ENCODE data around the gene SACS.

SACS gene, protein sequence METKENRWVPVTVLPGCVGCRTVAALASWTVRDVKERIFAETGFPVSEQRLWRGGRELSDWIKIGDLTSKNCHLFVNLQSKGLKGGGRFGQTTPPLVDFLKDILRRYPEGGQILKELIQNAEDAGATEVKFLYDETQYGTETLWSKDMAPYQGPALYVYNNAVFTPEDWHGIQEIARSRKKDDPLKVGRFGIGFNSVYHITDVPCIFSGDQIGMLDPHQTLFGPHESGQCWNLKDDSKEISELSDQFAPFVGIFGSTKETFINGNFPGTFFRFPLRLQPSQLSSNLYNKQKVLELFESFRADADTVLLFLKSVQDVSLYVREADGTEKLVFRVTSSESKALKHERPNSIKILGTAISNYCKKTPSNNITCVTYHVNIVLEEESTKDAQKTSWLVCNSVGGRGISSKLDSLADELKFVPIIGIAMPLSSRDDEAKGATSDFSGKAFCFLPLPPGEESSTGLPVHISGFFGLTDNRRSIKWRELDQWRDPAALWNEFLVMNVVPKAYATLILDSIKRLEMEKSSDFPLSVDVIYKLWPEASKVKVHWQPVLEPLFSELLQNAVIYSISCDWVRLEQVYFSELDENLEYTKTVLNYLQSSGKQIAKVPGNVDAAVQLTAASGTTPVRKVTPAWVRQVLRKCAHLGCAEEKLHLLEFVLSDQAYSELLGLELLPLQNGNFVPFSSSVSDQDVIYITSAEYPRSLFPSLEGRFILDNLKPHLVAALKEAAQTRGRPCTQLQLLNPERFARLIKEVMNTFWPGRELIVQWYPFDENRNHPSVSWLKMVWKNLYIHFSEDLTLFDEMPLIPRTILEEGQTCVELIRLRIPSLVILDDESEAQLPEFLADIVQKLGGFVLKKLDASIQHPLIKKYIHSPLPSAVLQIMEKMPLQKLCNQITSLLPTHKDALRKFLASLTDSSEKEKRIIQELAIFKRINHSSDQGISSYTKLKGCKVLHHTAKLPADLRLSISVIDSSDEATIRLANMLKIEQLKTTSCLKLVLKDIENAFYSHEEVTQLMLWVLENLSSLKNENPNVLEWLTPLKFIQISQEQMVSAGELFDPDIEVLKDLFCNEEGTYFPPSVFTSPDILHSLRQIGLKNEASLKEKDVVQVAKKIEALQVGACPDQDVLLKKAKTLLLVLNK (N-terminal part only)

DNA sequence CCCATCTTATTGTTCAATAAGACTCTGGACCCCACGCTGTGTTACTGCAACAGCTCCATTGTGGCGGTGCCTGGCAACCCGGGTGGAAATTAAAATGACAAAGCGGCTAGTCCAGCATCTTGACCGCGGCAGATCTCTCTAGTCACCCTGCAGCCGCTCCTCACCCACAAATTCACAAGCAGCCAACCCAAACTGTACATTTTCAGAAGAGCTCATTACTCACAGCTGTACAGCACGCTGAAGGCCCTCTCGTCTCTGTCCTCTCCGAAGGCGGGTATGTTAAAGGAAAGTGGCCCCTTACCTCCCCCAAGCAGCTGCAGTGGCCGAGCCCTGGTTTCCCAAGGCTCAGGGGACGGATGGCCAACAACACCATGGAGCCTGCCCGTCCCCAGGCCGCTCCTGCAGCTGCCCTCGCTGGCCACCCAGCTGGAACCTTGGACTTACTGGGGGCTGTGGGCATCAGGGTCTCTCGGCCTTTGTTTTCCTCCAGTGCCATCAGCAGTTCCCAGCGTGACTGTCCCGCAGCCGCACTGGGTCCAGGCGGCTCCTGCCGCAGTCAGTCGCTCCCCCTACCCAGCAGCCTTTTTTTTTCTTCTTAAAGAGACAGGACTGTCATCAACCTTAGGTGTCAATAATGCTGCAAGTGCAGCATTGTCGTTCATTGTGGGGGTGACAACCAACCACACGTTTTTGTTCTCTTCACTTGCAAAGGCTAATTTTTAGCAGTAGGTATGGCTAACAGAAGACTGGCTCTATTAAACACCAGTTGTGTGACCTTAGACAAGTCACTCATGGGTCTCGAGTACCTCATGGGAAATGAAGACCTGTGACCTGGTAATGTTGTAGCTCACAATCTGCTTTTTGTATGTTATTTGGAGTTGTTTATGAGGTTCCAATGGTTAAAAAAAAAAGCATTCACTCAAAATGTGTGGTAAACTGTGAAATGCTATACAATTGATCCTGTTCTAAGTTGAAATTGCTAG lies at the start of gene SACS:
Gene SACS, minus strand, starts transcription at position 532 of the 983 bp plus-strand sequence. CDS start 22,463 bp downstream, outside the sequence.
- no peak for DNase-seq (ENCODE audit: low read depth in 2 of 2)

DNA sequence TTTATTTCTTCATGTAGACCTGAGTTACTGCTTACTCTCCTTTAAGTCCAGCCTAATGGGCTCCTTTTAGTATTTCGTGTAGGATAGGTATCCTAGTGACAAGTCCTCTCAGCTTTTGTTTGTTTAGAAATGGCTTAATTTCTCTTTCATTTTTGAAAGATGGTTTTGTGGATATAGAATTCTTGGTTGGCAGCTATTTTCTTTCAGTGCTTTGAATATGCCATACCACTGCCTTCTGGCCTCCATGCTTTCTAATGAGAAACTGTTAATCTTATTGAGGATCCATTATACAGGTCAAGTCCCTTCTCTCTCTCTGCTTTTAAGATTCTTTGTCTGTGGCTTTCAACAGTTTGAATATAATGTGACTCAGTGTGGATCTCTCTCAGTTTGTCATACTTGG lies 46.8 kb upstream of the SACS start:
- DNase-seq (ENCODE audit: low read depth in 2 of 2), result no peak

DNA sequence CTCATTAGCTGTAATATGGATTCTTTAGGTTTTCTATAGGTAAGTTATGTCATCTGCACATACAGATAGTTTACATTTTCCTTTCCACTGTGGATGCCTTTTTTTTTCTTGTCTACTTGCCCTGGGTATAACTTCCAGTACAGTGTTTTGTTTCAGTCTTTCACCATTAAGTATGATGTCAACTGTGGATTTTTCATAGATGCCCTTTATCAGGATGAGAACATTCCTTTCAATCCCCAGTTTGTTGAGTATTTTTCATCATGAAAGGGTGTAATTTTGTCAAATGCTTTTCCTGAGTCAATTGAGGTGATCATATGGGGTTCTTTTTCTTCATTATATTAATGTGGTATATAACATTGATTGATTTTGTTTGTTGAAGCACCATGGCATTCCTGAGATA lies 43.6 kb upstream of the SACS start:
- no peak for DNase-seq (ENCODE audit: low read depth in 2 of 2)

DNA sequence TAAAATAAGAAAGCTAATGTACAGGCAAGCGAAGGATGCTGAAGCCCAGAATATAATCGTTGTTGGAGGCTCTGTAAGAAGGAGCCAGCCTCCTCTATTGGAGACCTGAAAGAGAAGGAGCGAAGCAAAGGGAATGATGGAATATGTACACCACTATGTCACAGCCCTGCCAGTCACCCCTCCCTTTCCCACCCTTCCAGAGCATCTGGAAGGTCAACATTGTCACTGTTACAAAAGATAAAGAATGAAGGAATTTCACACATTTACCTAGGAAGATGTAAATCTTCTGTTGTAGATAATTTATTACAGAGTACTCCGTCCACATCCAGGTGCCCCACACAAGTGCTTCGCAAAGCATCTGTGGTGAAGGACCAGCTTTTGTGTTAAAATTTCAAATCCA lies 39.7 kb upstream of the SACS start:
- no peak for DNase-seq (ENCODE audit: low read depth in 2 of 2)

DNA sequence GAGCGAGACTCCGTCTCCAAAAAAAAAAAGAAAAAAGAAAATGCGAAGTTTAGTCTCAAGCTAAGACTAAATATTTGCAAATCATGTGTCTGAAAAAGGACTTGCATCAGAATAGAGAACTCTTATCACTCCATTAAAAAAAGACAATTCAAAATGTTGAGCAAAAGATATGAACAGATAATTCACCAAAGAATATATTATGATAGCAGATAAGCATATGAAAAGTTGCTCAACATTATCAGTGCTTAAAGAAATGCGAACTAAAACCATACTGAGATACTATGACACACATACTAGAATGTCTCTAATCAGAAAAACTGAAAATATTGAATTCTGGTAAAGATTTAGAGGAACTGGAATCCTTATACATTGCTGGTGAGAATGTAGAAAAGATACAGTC lies 38.7 kb upstream of the SACS start:
- DNase-seq (ENCODE audit: low read depth in 2 of 2), result no peak

DNA sequence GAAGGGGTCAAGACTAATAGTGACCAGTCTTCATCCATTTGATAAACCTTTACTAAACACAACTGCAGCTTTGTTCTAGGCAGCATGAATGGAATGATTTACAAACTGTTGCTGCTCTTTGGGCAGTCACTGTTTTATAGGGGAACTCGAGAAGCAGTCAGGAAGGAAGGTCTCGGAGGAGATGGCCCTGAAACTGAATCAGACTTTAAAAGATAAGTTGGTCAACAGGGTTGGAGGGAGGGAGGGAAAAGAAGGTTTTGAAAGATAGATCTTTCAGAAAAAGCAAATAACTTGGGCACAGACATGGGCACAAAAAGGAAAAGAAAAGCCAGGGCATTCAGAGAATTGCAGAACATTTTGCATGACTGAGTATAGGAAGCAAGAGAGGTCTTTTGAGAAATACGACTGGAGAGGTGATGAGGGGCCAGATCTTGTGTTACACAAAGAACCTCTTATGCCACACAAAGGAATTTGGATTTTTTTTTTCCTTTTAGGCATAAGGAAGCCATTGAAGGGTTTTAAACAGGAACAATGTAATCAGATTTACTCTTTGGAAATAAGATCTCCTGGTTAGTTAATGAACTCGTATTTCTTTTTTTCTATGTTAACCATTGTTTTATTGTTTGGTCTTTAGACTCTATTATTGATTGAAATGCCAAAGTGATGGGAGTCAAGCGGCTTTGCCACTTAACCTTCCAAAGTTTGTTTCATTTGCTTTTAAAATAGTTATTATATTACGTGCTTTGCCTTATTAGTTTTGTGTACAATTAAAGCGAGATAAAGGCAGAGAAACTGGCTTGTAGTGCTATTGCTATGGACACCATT lies 37.5 kb upstream of the SACS start:
- no peak for DNase-seq (ENCODE audit: low read depth in 2 of 2)

DNA sequence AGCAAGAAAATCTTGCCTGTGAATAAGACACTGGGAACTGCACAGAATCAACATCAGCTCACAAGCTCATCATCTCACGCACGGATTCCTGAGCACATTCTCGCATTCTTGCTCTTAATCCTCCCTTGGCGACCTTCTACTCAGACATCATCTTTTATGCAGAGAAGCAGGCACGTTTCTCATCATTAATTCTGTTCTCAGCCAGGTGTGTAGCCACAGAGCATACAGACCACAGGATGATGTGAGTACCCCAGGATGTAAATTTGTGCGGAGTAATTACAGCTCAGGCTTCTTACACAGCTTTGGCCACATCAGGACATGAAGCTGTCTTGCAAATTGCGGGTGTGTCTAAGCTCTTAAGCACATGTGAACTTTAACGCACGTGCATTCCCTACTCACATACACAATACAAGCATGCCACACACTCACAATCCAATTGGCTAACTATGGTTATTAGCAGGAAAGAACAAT lies 36.5 kb upstream of the SACS start:
- no peak for DNase-seq (ENCODE audit: low read depth in 2 of 2)

DNA sequence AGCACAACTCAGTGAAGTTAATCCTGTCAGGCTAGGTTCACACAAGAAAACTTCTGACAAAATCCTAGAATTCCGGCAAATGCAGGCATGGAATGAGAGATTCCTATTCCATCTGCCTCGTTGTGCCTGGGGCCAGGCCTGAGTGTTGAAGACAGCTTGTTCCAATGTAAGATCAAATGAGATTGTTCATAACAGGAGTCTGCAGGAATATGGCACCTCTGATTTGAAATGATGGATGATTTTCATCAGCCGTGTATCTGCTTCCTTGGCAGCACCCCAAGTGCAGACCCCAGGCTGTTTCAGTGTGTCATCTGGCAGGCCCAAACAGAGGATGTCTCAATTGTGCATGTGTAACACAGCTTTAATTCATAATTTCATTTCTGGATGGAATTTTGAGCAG lies 35.3 kb upstream of the SACS start:
- DNase-seq (ENCODE audit: low read depth in 2 of 2), result no peak

DNA sequence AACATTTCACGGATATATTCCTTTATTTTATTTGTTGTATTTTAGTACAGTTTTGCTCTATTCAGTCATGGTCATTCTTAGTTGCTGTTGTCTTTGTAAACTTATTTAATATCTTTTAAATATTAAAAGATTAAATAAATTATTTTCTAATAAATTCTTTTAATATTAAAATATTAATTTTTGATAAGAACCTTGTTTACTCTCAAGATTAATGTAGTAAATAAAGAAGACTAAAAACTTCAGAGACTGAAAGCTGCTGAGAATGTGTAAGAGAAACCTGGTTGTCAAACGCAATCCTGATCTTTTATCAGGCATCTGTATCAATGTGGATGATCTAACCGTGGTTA lies 34.4 kb upstream of the SACS start:
- DNase-seq (ENCODE audit: low read depth in 2 of 2), result no peak

DNA sequence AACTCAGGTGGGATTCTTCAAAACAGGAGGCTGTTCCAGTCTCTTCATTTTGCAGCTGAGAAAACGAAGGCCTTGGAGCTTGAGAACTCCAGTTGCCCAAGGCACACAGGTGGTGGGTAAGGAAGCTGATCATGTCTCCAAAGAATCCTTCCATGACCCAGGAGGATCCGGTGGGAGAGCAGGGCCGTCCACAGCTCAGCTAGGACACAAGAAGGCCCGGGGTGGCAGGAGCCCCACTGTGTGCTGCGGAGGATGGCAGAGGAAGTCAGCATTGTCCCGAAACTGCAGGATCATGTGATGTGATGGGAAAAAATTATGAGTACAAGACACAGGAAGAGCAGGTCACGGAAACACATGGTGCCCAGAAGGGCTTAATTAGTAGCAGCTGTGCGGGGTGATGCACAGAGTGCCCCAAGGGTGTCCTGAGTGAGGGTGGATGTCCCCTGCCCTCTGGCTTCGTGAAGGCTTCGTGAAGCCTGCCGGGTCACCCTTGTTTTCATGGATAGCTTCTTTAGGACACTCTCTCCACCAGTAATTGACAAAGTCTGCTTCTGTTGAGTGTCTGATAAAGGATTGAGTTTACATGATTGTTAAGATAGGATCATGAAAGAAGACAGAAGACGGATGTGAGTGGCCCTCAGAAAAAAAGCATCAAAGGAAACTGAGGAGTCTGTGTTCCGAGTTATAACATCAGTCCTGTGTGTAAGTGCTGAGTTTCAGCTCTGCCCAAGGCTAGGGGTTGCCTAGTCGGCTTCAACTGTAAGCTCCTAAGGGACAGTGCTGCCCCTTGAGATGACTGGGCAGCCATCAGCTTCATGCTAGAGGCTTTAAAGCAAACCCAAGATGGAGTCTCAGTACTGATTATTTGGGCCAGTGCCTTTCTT lies 33.8 kb upstream of the SACS start:
- no peak for DNase-seq (ENCODE audit: low read depth in 2 of 2)

DNA sequence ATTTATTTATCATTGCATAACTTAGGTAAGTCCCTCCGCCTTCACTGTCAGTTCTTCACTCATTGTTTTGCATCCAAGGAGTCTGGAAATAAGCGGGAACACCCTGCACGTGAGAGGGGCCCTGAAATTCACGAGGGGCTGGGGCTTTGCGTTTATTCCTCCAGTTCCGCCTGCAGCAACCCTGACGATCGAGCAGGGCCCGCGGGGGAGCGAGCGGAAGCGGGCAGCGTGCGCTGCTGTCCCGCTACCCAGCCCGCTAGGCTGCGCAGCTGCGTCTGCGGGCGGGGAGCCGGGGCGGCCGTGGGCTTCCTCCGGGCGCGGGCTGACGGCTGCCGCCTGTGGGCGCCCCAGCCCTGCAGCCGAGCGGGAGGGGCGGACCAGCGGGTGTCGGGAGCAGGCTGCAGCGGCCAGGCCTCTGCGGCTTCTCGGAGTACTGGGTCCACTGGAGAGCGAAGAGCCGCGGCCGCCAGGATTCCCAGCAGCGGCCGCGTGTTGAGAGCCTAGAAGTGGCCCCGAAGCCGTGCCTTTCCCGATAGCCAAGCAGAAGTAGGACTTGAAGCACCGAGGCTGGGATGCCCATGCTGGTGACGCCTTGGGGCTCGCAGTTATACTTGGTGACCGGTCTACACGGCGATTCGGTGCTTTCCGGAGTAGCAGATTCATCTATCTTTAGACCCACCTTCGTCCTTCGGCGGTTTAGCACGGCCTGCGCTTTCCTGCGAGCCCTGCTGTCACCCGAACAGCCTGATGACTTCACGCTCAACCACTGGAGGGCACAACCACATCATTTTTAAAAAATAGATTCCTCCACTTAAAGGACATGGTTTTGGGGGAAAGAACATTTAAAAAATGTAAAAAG lies 32.9 kb upstream of the SACS start:
- peak; percentile 29 to 47 for DNase-seq (ENCODE audit: low read depth in 2 of 2)

DNA sequence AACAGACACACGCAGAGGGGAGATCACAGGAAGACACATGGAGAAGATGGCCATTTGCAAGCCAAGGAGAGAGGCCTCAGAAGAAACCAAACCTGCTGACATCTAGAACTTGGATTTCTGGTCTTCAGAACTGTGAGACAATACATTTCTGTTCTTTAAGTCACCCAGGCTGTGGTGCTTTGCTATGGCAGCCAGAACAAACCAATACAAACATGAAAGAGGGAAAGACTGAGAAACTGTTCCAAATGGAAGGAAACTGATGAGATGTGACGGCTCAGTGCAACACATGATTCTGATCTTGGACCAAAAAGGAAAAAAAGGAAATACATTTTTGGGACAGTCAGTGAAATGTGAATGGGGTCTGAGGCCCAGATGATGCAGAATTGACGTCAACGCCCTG lies 30.2 kb upstream of the SACS start:
- no peak for DNase-seq (ENCODE audit: low read depth in 2 of 2)

DNA sequence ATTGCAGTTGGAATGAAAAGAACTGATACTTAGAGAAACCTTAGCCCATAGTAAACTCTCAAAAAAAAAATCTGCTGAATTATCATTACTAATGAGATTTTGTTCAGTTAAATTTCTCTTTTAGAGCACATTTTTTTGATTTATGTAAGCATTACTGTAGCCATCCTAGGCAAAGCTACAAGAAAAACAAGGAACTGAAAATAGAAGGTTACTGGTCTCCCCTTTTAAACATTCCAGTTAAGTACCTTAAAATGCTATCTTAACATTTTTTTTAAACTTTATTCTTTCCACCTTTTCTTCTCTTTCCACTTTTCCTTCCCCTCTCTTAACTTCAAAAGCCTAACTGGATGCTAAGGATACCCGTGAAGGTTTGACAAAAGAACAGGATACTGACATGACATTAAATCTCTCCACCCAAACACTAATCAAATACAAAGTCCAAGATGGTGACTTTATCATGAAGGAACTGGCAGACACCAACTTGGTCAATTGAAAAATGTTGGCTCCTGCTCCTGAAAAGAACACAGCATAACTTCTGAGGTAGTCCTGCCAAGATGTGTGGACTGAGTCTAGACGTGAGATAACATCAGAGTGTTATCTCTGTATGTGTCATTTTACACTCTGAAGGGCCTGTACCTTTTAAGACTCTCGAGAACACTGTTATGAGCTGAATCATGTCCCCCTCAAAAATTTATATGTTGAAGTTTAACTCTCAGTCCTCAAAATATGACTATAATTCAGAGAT lies 29.5 kb upstream of the SACS start:
- no peak for DNase-seq (ENCODE audit: low read depth in 2 of 2)

DNA sequence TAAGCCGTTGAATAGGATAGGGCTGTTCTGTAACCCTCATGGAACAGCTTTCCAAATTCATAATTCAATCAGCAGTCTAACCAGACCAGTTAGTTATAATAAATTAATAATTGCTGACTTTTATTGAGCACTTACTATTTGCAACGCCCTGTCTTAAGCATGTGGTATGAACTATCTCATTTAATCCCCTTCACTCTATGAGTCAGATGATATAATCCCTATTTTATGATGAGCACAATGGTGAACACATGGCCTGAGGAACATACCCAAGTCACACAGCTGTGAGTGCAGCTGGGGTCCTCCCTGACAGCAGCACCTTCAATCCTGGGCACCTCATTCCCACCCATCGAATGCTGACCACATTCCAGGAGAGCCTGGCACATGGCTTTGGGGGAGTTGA lies 28.0 kb upstream of the SACS start:
- no peak for DNase-seq (ENCODE audit: low read depth in 2 of 2)

DNA sequence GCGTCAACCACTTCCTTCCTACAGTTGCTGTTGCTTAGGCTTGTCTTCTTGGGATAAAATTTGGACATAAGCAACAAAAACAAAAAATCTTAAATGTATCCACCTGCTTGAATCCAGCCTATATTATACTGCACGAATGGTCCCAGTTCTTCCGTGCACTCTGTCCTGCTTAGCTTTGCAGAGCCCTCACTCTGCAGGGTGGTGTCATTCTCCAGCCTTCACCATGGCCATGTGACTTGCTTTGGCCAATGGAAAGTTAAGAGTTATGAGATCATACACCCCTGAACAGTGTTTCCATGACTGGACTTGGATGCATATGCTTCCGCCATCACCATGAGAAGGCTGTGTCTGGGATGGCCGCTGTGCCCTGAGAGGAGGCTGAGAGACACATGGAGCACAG lies 27.4 kb upstream of the SACS start:
- no peak for DNase-seq (ENCODE audit: low read depth in 2 of 2)

DNA sequence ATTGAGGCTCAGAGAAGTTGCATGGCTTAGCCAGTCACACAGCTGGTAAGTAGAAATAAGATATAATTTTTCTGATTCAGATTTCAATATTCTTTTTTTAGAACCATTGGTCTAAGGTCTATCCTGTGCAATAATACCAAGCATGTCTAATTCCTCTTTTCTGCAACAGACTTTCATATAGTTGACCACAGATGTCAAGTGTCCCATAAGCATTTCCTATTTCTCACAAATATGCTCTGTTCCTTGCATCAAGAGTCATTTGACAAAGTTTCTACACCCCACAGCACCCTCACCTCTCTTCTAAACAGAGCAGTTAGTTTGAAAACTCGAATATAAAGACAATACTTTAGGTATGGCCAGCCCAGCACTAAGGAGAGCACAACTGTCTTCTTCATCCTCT lies 26.8 kb upstream of the SACS start:
- no peak for DNase-seq (ENCODE audit: low read depth in 2 of 2)

DNA sequence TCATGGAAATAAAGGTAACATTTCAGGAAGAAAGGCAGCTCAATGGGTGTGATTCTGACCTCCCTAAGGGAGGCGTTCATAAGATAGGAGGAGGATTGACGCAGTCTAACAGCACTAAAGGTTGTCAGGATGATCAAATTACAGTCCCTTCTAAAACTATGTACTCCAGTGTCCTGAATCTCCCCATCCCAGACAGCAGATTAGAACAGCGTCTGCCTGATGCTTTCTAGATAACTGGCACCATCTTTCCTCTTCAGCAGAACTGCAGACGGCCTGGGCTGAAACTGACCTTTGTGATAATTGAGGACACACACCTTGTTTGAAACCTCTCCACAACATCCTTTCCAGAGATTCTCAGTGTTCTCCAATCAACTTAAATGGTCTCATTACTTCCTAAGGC lies 25.5 kb upstream of the SACS start:
- DNase-seq (ENCODE audit: low read depth in 2 of 2), result no peak
